NCI-H524 treated with DMSO at 0.1 percent for 48 hours (cell line): ENCODE results near the gene RNF25.

ENCODE experiments used
- DNase-seq: peaks from one replicate; lab custom pipeline; 2025; lab: John Stamatoyannopoulos, UW

Gene RNF25

DNA sequence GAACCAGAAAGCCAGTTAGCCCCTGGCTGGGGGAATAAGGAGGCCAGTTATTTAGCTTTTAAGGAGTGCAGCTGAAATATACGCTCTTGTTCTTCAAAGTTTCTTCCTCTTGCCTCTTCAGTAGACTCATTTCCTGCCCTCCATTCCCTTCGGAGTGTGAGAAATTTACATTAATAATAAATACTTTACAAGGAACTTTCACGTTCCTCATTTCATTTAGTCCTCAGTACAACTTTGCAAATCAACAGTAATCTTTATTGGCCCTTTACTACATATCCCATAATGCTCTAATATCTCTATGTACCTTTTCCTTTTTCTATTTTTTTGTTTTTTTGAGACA lies 48.5 kb downstream of the RNF25 start:
- no peak for DNase-seq

- no peak for DNase-seq
Observed at GRCh38 chr2:218622606-218623365, 49.0 kb downstream of the RNF25 start.

DNA sequence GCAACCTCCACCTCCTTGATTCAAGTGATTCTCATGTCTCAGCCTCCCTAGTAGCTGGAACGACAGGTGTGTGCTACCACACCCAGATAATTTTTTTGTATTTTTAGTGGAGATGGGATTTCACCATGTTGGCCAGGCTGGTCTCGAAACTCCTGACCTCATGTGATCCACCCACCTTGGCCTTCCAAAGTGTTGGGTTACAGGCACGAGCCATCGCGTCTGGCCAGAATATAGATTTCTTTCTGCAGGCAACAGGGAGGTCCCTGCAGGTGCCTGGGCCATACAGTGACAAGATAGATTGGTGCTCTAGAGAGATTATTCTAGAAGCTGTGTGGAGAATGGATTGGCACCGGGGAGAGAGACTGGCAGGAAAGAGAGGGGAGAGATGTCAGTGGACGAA lies 50.8 kb downstream of the RNF25 start:
- no peak for DNase-seq

GRCh38 chr2:218618102-218618860 lies 53.5 kb downstream of the RNF25 start:
- no peak for DNase-seq

GRCh38 chr2:218615868-218616315 lies 55.9 kb downstream of the RNF25 start:
- no peak for DNase-seq
